Activated naive CD4-positive, alpha-beta T cell (primary cell): ENCODE results near the gene REXO5.

ENCODE experiments used
- DNase-seq, 4 experiments: peaks; one replicate each; lab custom pipeline; 2025; lab: John Stamatoyannopoulos, UW

Gene REXO5

GRCh38 chr16:20874088-20874581 lies 67.8 kb downstream of the REXO5 start:
- DNase-seq = no peak

DNA sequence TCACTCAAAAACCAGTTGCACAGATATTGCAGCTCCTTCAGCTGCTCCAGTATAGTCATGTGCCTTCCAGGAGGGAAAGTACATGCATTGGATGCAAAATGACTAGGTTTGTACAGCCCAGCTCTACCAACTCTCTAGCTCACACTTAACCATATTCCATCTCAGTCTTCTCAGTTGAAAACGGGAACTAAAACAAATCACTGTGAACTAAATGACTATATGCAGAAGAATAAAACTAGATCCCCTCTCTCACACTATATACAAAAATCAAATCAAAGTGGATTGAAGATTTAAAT lies 69.0 kb downstream of the REXO5 start:
- DNase-seq = no peak

GRCh38 chr16:20878682-20879147 lies 72.4 kb downstream of the REXO5 start:
- no peak for DNase-seq

DNA sequence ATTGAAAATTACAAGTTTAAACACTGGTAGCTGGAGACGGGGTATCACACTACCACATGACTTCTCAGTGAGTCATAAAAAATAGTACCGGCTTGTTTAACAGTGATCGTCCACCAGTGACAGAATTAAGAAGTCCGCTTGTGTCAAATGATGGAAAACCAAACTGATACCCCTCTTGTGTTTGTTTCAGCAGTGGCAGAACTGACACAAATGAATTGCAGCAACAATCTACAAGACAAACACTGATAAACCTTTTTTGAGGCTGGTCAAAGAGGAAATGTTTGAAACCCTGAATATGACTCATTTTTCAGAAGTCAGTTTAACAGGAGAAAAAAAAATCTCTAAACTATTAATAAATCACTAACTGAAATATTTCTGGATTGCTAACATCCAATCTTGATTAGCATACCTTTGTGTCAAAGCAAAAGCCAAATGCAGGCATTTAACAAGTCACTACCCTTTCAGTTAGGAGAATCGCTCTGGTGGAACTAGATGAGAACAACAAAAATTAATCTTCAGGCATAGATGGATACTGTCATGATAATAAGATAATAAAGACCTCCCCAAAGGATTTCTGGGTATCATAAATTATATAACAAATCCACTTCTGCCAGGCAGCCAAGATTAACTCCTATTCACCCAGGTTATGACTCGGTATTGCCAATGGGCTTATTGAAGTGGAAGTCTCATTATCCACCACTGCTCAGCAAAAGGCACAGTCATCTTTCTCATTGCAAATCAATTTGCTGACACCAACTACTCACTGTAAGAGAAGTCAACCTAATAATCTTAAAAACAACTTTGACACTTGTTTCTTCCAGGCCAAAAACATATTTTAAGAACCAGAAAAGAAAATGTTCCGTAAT lies 73.1 kb downstream of the REXO5 start:
- no peak for DNase-seq

DNA sequence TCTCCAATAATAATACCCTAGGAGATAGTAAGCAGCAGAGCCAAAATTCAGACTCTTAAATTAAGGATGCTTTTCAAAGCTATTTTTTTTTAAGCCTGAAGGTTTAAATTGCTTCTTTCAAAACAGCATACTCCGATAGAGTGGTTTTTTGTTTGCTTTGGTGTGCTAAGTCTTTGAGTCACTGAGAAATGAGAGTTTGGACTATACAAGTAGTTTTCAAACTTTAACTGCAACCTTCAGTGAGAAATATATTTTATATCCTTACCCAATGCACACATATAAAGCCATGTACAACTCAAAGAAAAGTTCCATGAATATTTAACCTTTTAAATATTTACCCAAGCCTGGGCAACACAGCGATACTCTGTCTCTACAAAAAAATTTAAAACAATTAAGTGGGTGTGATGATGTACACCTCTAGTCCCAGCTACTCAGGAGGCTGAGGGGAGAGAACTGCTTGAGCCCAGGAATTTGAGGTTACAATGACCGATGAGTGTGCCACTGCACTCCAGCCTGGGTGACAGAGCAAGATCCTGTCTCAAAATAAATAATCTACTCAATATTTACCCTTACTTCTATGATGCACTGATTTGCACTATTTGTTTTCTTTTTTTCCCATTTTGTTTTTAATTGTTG lies 74.7 kb downstream of the REXO5 start:
- DNase-seq = no peak

DNA sequence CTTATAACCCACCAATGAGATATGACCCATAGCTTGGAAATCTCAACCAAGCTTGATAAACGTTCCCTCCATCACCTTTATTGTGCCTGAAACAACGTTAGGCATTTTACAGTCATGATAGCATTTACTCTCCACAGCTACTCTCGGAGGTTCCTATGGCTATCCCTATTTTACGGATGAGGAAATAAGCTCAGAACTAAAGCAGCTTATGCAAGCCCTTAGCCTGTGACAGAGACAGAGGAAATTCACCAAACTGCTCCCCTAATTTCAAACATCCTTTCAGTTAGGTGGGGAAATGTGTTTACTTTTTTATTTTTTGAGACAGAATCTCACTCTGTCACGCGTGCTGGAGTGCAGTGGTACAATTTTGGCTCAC lies 75.2 kb downstream of the REXO5 start:
- no peak for DNase-seq

DNA sequence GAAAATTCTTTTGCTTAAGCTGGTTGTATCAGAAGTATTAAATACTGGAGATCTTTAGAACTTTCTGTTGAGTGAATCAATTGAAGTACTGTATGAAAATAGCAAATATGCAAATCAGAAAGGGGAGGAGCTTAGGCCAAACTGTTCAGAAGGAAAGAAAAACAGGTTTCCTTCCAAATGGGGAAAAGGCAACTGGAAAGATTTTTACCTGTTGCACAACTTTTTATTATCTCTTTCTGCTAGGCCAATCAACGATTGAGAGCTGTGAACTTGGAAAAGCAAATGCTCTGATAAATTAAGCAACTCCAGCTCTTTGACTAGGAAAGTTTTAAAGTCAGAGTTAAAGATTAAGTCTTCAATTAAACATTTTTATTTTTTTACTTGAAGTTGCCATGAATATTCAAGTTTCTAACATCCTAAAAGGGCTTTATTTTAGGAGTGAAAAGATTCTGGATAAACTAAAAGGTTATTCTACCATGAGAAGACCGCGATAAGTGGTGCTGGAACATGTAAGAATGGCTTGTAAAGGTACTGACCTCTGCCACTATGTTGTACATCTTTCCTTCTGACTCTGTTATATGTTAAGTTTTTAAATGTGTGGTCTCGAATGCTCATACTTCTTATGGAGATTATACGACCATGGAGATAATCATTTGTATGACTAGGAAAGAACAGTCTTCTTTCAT lies 77.4 kb downstream of the REXO5 start:
- DNase-seq = no peak

- no peak for DNase-seq
Observed at GRCh38 chr16:20884240-20884556, 77.9 kb downstream of the REXO5 start.

GRCh38 chr16:20886320-20886719 lies 80.0 kb downstream of the REXO5 start:
- no peak for DNase-seq

DNA sequence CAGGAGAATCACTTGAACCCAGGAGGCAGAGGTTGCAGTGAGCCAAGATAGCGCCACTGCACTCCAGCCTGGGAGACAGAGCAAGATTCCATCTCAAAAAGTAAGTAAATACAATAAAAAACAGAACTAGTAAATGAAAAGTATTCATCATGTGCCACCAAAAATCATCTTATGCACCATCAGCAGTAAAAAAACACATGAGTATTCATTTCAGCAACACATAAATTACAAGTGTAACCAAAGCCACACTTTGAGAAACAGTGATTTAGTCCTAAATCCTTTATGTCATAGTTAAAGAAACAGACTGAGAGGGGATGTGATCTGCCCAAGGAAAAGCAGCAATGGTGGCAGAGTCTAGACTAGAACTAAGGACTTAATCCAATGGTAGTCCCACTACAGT lies 80.9 kb downstream of the REXO5 start:
- no peak for DNase-seq

GRCh38 chr16:20889625-20890275 lies 83.4 kb downstream of the REXO5 start:
- no peak for DNase-seq

GRCh38 chr16:20894388-20894787 lies 88.1 kb downstream of the REXO5 start:
- DNase-seq = no peak

- DNase-seq = no peak
Observed at GRCh38 chr16:20897253-20897897, 91.0 kb downstream of the REXO5 start.

DNA sequence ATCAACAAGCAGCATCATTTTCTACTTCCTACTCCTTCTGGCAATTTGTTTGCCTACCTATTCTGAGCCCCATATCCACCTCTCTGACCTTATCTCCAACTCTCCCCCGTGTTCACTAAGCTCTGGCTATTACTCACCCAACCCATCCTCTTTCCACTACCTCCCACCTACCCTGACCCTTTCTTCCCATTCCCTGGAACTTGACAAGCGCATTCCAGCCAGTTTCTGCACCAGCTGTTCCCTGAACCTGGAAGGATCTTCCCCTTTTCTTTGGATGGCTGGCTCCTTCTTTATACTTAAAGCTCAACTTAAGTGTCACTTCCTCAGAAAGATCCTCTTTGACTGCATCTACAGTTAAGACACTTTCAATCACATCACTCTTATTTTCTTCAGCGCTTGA lies 91.6 kb downstream of the REXO5 start:
- DNase-seq = no peak

GRCh38 chr16:20899071-20899470 lies 92.7 kb downstream of the REXO5 start:
- DNase-seq = no peak
